HEK293 (cell line): Measurements from ENCODE around the gene CTNNA2.

Source experiments
- CTCF ChIP-seq: fragments of 450-650 bp; formaldehyde crosslinking; IDR thresholded peaks from 2 replicates; pipeline ENCODE4 v1.5.1; 2016; ENCODE audit warnings: missing biosample characterization, missing genetic modification characterization
- ZNF530 ChIP-seq: fragments of 450-650 bp; formaldehyde crosslinking; IDR thresholded peaks from 2 replicates; pipeline ENCODE4 v1.5.1; 2016; ENCODE audit warnings: low read depth, missing biosample characterization, missing genetic modification characterization

- TF ChIP-seq CTCF (tag by site-specific recombination) (no peak), ZNF530 (tag by site-specific recombination) (no peak)
Observed at GRCh38 chr2:80624062-80624461, 1111.2 kb downstream of the CTNNA2 start.
